GM12878 (cell line): ENCODE data around the gene SRGAP2C. TPM values are rescaled to one million over a fixed set of nuclear protein-coding genes. Genes with fewer than 3 reads are reported as not detected.
"Not testable (repeated sequence)": the region's sequence is repeated elsewhere in the genome, so short reads cannot be mapped to it uniquely, and the experiment has no call there.

Experiments
- ATAC-seq: fragments of 200-7000 bp; cut with Tn5 transposase; 3 replicates; pipeline ENCODE4 v1.9.1; 2020; ENCODE audit warnings: mild to moderate bottlenecking, moderate library complexity
- BruUV-seq: library from RNA; stranded (reverse); fragments of 400-500 nt; replicated peaks from 2 replicates; lab custom pipeline; 2021; lab: Mats Ljungman, UMichigan
- CTCF ChIA-PET: fragments of 300-600 bp; sonication (Branson Sonifier 250); formaldehyde crosslinking; extraction: SDS; loops from one replicate; lab custom pipeline; 2021; ENCODE audit warnings: inconsistent platforms; lab: Yijun Ruan, JAX
- POLR2A ChIA-PET: fragments of 350-600 bp; formaldehyde crosslinking; extraction: SDS; loops from one replicate; lab custom pipeline; 2021; ENCODE audit warnings: inconsistent platforms; lab: Charles Lee
- RAD21 ChIA-PET: fragments of 300-600 bp; sonication (Branson Sonifier 250); formaldehyde crosslinking; loops from one replicate; lab custom pipeline; 2023; ENCODE audit warnings: antibody characterized with exemption; ENCODE audit not compliant: unreplicated experiment; lab: Charles Lee
- SMC1A ChIA-PET: fragments of 300-600 bp; sonication (Branson Sonifier 250); formaldehyde crosslinking; loops from one replicate; lab custom pipeline; 2023; ENCODE audit not compliant: unreplicated experiment, uncharacterized antibody; lab: Charles Lee
- DNase-seq: peaks from one replicate; pipeline ENCODE4 v3.0.0-alpha.2; 2011; ENCODE audit warnings: low read depth, low spot score
- FAIRE-seq: peaks from 3 replicates; lab custom pipeline; 2011; peaks lifted over from hg19 to GRCh38; lab: Jason Lieb, UNC
- H2AFZ ChIP-seq: 2 replicates; pipeline ENCODE4 v1.6.0; 2011; ENCODE audit warnings: low read depth, low read length, control low read depth; ENCODE audit not compliant: control insufficient read depth
- H3K27ac ChIP-seq: 2 replicates; pipeline ENCODE4 v1.5.1; 2011; ENCODE audit warnings: control low read depth; ENCODE audit not compliant: control insufficient read depth, insufficient read depth
- H3K27me3 ChIP-seq, 2 experiments: replicated peaks in 1 of 2; 2 replicates each; pipeline versions ENCODE4 v1.6.0 to v1.6.1; 2011; ENCODE audit warnings: low read length in 1 of 2; ENCODE audit not compliant: control insufficient read depth in 2 of 2, insufficient read depth in 2 of 2
- H3K36me3 ChIP-seq, 2 experiments: 2 replicates each; pipeline ENCODE4 v1.5.1; 2011; ENCODE audit warnings: low read length in 1 of 2; ENCODE audit not compliant: control insufficient read depth in 2 of 2, insufficient read depth in 2 of 2
- H3K4me1 ChIP-seq: 2 replicates; pipeline ENCODE4 v1.6.1; 2011; ENCODE audit warnings: mild to moderate bottlenecking, low read length, moderate library complexity, mixed read lengths; ENCODE audit not compliant: control insufficient read depth, insufficient read depth
- H3K4me2 ChIP-seq: 2 replicates; pipeline ENCODE4 v1.6.0; 2011; ENCODE audit warnings: control low read depth; ENCODE audit not compliant: control insufficient read depth, insufficient read depth
- H3K4me3 ChIP-seq: fragments of 200-600 bp; sonication (generic); 2 replicates; pipeline ENCODE4 v1.5.1; 2016
- H3K79me2 ChIP-seq: 2 replicates; pipeline ENCODE4 v1.6.0; 2011; ENCODE audit warnings: low read length; ENCODE audit not compliant: control insufficient read depth, insufficient read depth
- H3K9ac ChIP-seq: 2 replicates; pipeline ENCODE4 v1.8.0; 2011; ENCODE audit warnings: low read length, control low read depth, mixed read lengths; ENCODE audit not compliant: control insufficient read depth, insufficient read depth
- H3K9me3 ChIP-seq: replicated peaks from 3 replicates; pipeline ENCODE4 v1.5.1; 2011; ENCODE audit warnings: mild to moderate bottlenecking, low read length; ENCODE audit not compliant: control insufficient read depth, insufficient read depth
- H4K20me1 ChIP-seq: 2 replicates; pipeline ENCODE4 v1.6.0; 2011; ENCODE audit not compliant: control insufficient read depth, insufficient read depth
- WGBS: methylation state at CpG from one replicate; pipeline ENCODE4 v1.1.6; 2016; ENCODE audit warnings: low lambda C conversion rate; ENCODE audit not compliant: insufficient replicate concordance, insufficient coverage; ENCODE audit errors: missing lambda C conversion rate; 5-methylcytosine and 5-hydroxymethylcytosine counted together
- in situ Hi-C: fragments of 300-500 bp; cut with MboI; formaldehyde crosslinking; loops from 9 replicates; pipeline ENCODE4 v1.14.3; 2018; ENCODE audit warnings: mixed read lengths
- intact Hi-C: fragments of 100-400 bp; cut with micrococcal nuclease; formaldehyde crosslinking; loops from one replicate; pipeline ENCODE4 v1.14.2; 2022; ENCODE audit not compliant: unreplicated experiment
- polyA plus RNA-seq, 11 experiments: library from polyadenylated mRNA; depleted of rRNA in 4 of 11; unstranded in 6 of 11; stranded (reverse) in 5 of 11; fragments of >200 nt; fragmentation: Nextera tagmentation in 4 of 11; fragmentation: Illumina TruSeq in 1 of 11; extraction: Ambion mirVana in 4 of 11; extraction: Trizol in 1 of 11; gene quantifications; 1 replicate in 1 of 11; 2 replicates in 10 of 11; pipeline versions ENCODE4 v1.2.1 to v1.2.3, GENCODE V29; 2011 to 2016; ENCODE audit warnings: inconsistent platforms in 2 of 11, missing spikeins in 2 of 11, low read depth in 1 of 11
- total RNA-seq, 4 experiments: library from RNA; depleted of rRNA in 3 of 4; stranded (reverse); fragments of >200 nt in 3 of 4; fragmentation: Illumina TruSeq in 1 of 4; extraction: Trizol in 1 of 4; gene quantifications; 2 replicates each; pipeline versions ENCODE4 v1.2.1 to v1.2.3, GENCODE V29; 2013 to 2021

SRGAP2C gene
- total and polyA plus RNA-seq, 10 of the 15 experiments (the other 5 are each of a cell fraction or from before 2014, with no cell fraction given): 0.82 to 7.6 (median 2.3) TPM

DNA sequence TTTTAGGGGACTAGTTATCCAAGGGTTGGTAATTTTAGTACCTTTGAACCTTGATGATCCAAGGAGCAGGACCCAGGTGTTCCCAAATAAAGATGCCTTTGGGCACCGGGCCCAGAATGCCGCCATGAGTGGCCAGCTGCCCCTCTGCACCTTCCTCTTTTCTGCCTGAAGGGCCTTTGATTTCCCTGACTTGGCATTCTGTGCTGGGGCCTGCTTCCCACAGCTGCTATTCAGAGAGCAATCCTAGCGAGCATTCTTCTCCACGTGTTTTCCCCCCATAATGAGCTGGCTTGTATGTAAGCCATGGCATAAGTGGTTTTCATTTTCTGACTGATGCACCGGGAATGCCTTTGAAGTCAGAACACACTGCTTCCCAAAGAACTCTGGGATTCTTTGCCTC is 184.1 kb downstream of the SRGAP2C start:
- CTCF ChIA-PET: not testable (repeated sequence)

DNA sequence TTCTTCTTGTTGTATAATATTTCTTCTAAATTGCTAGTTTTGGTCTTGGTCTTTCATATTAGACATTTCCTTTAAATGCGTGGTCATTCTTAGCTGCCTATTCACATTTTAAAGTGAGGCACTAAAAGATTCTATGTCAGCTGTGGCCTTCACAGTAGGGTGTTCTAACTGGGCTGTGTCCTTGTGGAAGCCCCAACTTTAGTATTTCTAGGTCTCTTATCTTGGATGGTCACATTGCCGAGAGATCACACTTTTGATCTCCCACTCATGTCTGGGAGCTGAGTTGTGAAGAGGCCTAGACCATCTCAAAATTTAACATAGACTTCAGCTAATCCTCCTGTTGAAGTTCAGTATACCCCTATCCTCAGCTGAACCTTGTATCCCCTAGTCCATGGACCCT is 185.2 kb downstream of the SRGAP2C start:
- ATAC-seq, H3K79me2 ChIP-seq, H3K4me2 ChIP-seq, H3K4me3 ChIP-seq, H2AFZ ChIP-seq, H3K36me3 ChIP-seq, RAD21 ChIA-PET, H4K20me1 ChIP-seq, H3K4me1 ChIP-seq, POLR2A ChIA-PET, H3K27me3 ChIP-seq, intact Hi-C loops, H3K27ac ChIP-seq, in situ Hi-C loops, SMC1A ChIA-PET, FAIRE-seq, BruUV-seq, H3K9ac ChIP-seq, H3K9me3 ChIP-seq, DNase-seq, CTCF ChIA-PET: not testable (repeated sequence)
- WGBS: 100% methylated on average over 1 of the region's 2 CpGs

More for the DNA sequence above, 184.1 kb downstream of the SRGAP2C start:
- H3K27me3 ChIP-seq, H3K27ac ChIP-seq, in situ Hi-C loops, H3K9ac ChIP-seq, POLR2A ChIA-PET, RAD21 ChIA-PET, H4K20me1 ChIP-seq, H3K4me2 ChIP-seq, BruUV-seq, H3K9me3 ChIP-seq, SMC1A ChIA-PET, FAIRE-seq, H3K4me1 ChIP-seq, H3K79me2 ChIP-seq, H2AFZ ChIP-seq, intact Hi-C loops, H3K36me3 ChIP-seq, ATAC-seq, DNase-seq, H3K4me3 ChIP-seq: not testable (repeated sequence)
- WGBS: no CpG with 5 or more reads among the region's 5 CpGs

DNA sequence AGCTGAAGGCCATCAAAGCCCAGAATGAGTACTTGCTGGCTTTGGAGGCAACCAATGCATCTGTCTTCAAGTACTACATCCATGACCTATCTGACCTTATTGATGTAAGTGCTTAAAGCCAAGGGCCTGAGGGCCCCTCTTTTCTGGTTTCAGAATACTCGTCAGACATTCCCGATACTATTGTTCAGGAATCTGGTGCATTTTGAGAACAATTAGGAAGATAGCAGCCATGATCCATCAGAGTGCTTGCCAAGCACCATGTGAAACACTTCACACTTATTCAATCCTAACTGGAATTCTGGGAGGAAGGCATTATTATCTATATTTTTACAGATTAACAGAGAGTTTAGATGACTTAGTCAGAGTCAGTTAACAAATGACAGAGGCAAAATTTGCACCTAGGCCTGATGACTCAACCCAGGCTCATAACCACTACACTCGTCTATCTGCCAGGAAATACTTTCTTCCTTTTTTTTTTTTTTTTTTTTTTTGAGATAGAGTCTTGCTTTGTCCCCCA is 190.1 kb downstream of the SRGAP2C start:
- H3K27me3 ChIP-seq, H4K20me1 ChIP-seq, CTCF ChIA-PET, in situ Hi-C loops, H3K27ac ChIP-seq, BruUV-seq, H3K9me3 ChIP-seq, POLR2A ChIA-PET, H3K4me2 ChIP-seq, SMC1A ChIA-PET, H3K36me3 ChIP-seq, DNase-seq, H2AFZ ChIP-seq, intact Hi-C loops, H3K79me2 ChIP-seq, H3K4me1 ChIP-seq, H3K9ac ChIP-seq, H3K4me3 ChIP-seq, FAIRE-seq, ATAC-seq, RAD21 ChIA-PET: not testable (repeated sequence)
- 94% methylated on average over 2 of the region's 3 CpGs for WGBS

DNA sequence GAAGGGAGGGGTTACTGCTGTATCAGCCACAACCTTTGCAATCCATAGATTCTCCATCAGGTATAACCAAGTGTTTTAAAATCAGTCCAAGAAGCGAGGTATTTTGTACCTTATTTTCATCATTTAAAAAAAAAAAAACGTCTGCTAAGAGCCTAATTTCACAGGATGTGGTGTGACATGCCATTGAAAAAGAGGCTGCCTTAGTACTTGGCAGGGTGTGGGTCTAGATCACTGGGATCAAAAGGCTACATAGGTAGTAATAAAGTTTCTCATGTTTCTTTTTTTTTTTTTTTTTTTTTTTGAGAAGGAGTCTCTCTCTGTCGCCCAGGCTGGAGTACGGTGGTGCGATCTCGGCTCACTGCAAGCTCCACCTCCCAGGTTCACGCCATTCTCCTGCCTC is 192.2 kb downstream of the SRGAP2C start:
- H4K20me1 ChIP-seq, H3K9ac ChIP-seq, POLR2A ChIA-PET, H3K79me2 ChIP-seq, BruUV-seq, ATAC-seq, H3K27me3 ChIP-seq, H2AFZ ChIP-seq, FAIRE-seq, H3K4me1 ChIP-seq, H3K9me3 ChIP-seq, RAD21 ChIA-PET, H3K4me2 ChIP-seq, DNase-seq, H3K4me3 ChIP-seq, SMC1A ChIA-PET, H3K36me3 ChIP-seq, CTCF ChIA-PET, in situ Hi-C loops, intact Hi-C loops, H3K27ac ChIP-seq: not testable (repeated sequence)
- WGBS: 100% methylated on average over 1 of the region's 7 CpGs
